NCI-H69 (cell line): Measurements from ENCODE around the gene CARD14.

ENCODE experiments used
- DNase-seq: peaks from one replicate; lab custom pipeline; 2025; lab: John Stamatoyannopoulos, UW

CARD14 gene

GRCh38 chr17:80210348-80211108 lies 40.7 kb downstream of the CARD14 start:
- DNase-seq: no peak

GRCh38 chr17:80212109-80212508 lies 42.3 kb downstream of the CARD14 start:
- DNase-seq: no peak

- DNase-seq: no peak
These were observed 42.7 kb downstream of the CARD14 start for GRCh38 chr17:80212511-80212910.

- no peak for DNase-seq
These were observed 43.3 kb downstream of the CARD14 start for GRCh38 chr17:80212962-80213642.

GRCh38 chr17:80213643-80213975 lies 43.8 kb downstream of the CARD14 start:
- no peak for DNase-seq

- no peak for DNase-seq
These were observed 44.4 kb downstream of the CARD14 start for GRCh38 chr17:80214012-80214877.

GRCh38 chr17:80214878-80215210 lies 45.0 kb downstream of the CARD14 start:
- no peak for DNase-seq

- no peak for DNase-seq
These were observed 46.9 kb downstream of the CARD14 start for GRCh38 chr17:80216473-80217456.

- no peak for DNase-seq
These were observed 48.0 kb downstream of the CARD14 start for GRCh38 chr17:80217703-80218362.

GRCh38 chr17:80218391-80218790 lies 48.6 kb downstream of the CARD14 start:
- no peak for DNase-seq

GRCh38 chr17:80219013-80219762 lies 49.4 kb downstream of the CARD14 start:
- DNase-seq: peak; percentile 72

- DNase-seq: no peak
These were observed 49.9 kb downstream of the CARD14 start for GRCh38 chr17:80219763-80220053.

GRCh38 chr17:80220054-80220735 lies 50.4 kb downstream of the CARD14 start, which contains the start of the genes SGSH and SLC26A11:
TSS of gene SGSH (minus strand) at chr17:80220333. CDS start at chr17:80220313, 20 bp downstream.
TSS of gene SLC26A11 (plus strand) at chr17:80220427. CDS start at chr17:80221561, 1,134 bp downstream.
- DNase-seq: peak; percentile 86

GRCh38 chr17:80220736-80221215 lies 50.9 kb downstream of the CARD14 start:
- peak; percentile 44 for DNase-seq

- no peak for DNase-seq
These were observed 51.7 kb downstream of the CARD14 start for GRCh38 chr17:80221351-80222105.

GRCh38 chr17:80222376-80223141 lies 52.7 kb downstream of the CARD14 start:
- DNase-seq: no peak

- DNase-seq: no peak
These were observed 53.4 kb downstream of the CARD14 start for GRCh38 chr17:80223142-80223815.
